GM18508 (cell line): Measurements from ENCODE around the gene RGL4.

Experiments used
- ATAC-seq: cut with Tn5 transposase; IDR thresholded peaks from one replicate; pipeline ENCODE4 v1.9.1; 2021; ENCODE audit warnings: moderate number of reproducible peaks; ENCODE audit not compliant: insufficient read depth, unreplicated experiment

The RGL4 gene

GRCh38 chr22:23697031-23697970 is 6.5 kb downstream of the RGL4 start:
- no peak for ATAC-seq

GRCh38 chr22:23698094-23698493 is 7.3 kb downstream of the RGL4 start:
- ATAC-seq, result no peak

- no peak for ATAC-seq
Measured at GRCh38 chr22:23698673-23699235, 7.9 kb downstream of the RGL4 start.

GRCh38 chr22:23700706-23701105 is 9.9 kb downstream of the RGL4 start:
- no peak for ATAC-seq

- no peak for ATAC-seq
Measured at GRCh38 chr22:23704062-23704461, 13.2 kb downstream of the RGL4 start.

GRCh38 chr22:23704829-23705228 is 14.0 kb downstream of the RGL4 start:
- no peak for ATAC-seq

- ATAC-seq, result no peak
Measured at GRCh38 chr22:23705358-23705757, 14.5 kb downstream of the RGL4 start.

- no peak for ATAC-seq
Measured at GRCh38 chr22:23708270-23708669, 17.5 kb downstream of the RGL4 start.

GRCh38 chr22:23709107-23709506 is 18.3 kb downstream of the RGL4 start:
- ATAC-seq, result no peak

GRCh38 chr22:23712256-23712655 is 21.4 kb downstream of the RGL4 start:
- ATAC-seq, result no peak

- no peak for ATAC-seq
Measured at GRCh38 chr22:23713696-23714595, 23.1 kb downstream of the RGL4 start.

- no peak for ATAC-seq
Measured at GRCh38 chr22:23714596-23715578, 24.1 kb downstream of the RGL4 start.

- ATAC-seq, result no peak
Measured at GRCh38 chr22:23715806-23716375, 25.1 kb downstream of the RGL4 start.

- no peak for ATAC-seq
Measured at GRCh38 chr22:23716811-23717801, 26.3 kb downstream of the RGL4 start.

GRCh38 chr22:23718371-23719165 is 27.8 kb downstream of the RGL4 start:
- no peak for ATAC-seq

- ATAC-seq, result no peak
Measured at GRCh38 chr22:23720855-23721254, 30.0 kb downstream of the RGL4 start.

GRCh38 chr22:23722160-23722559 is 31.3 kb downstream of the RGL4 start:
- ATAC-seq, result no peak
